Progenitor cell of endocrine pancreas (in vitro differentiated cells): Measurements from ENCODE around the gene SHISA2. TPM values are rescaled to one million over a fixed set of nuclear protein-coding genes. Genes with fewer than 3 reads are reported as not detected.

Experiments
- DNase-seq: peaks from one replicate; pipeline ENCODE4 v3.0.0; 2021; ENCODE audit warnings: low spot score; ENCODE audit not compliant: unreplicated experiment
- H3K27ac Mint-ChIP-seq: 2 replicates; pipeline ENCODE4 v1.8.0; 2021; ENCODE audit warnings: mild to moderate bottlenecking, moderate library complexity, mixed read lengths
- H3K27me3 Mint-ChIP-seq: 2 replicates; pipeline ENCODE4 v1.8.0; 2021; ENCODE audit warnings: mixed read lengths
- H3K36me3 Mint-ChIP-seq: 2 replicates; pipeline ENCODE4 v1.8.0; 2022; ENCODE audit warnings: mixed read lengths; ENCODE audit not compliant: insufficient read depth
- H3K4me1 Mint-ChIP-seq: 2 replicates; pipeline ENCODE4 v1.8.0; 2021; ENCODE audit warnings: low read depth, mixed read lengths
- H3K4me3 Mint-ChIP-seq: 2 replicates; pipeline ENCODE4 v1.8.0; 2021; ENCODE audit warnings: low read depth, mild to moderate bottlenecking, moderate library complexity, mixed read lengths
- H3K9me3 Mint-ChIP-seq: 2 replicates; pipeline ENCODE4 v1.8.0; 2021; ENCODE audit warnings: low read depth, mixed read lengths
- total RNA-seq: library from RNA; stranded (reverse); gene quantifications from 2 replicates; pipeline ENCODE4 v1.2.1, GENCODE V29; 2021
- TF ChIP-seq, protein P1 (sequence below): fragments of 200-600 bp; sonication (generic); IDR thresholded peaks from one replicate; pipeline ENCODE4 v1.5.0; 2021; ENCODE audit warnings: antibody characterized with exemption, mild to moderate bottlenecking; ENCODE audit not compliant: unreplicated experiment

The SHISA2 gene
- total RNA-seq, 1 donor from 2014 or later = 15.2 TPM

DNA sequence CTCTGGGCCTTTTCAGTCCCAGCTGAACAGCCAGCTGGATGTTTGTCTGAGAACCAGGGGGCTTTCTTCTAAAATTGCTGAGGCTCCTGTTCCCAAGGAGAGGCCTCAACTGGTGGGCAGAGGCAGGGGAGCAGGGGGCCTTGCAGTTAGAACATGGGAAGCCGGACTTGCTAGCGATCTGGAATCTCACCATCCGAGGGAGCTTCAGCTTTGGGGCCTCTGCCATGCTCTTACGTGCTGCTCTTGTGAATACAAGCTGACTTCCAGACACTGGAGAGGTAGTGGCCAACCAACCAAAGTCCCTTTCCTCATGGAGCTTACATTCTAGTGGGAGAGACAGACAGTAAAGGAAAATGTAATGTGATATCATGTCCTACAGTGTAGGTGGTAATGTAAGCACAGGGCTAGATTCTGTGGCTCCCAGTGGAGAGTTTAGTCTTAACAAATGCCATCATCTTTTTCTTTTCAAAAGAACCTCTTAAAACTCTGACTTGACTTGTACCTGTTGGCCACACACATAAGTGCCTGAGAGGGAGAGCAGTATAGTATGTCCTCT is 22.2 kb downstream of the SHISA2 start:
- peaks cover 13% of the 10 kb centered on the region for H3K27me3 Mint-ChIP-seq
- H3K27ac Mint-ChIP-seq = no peak overlapping the region
- no peaks in the 10 kb centered on the region for H3K9me3 Mint-ChIP-seq
- TF ChIP-seq, protein P1, sequence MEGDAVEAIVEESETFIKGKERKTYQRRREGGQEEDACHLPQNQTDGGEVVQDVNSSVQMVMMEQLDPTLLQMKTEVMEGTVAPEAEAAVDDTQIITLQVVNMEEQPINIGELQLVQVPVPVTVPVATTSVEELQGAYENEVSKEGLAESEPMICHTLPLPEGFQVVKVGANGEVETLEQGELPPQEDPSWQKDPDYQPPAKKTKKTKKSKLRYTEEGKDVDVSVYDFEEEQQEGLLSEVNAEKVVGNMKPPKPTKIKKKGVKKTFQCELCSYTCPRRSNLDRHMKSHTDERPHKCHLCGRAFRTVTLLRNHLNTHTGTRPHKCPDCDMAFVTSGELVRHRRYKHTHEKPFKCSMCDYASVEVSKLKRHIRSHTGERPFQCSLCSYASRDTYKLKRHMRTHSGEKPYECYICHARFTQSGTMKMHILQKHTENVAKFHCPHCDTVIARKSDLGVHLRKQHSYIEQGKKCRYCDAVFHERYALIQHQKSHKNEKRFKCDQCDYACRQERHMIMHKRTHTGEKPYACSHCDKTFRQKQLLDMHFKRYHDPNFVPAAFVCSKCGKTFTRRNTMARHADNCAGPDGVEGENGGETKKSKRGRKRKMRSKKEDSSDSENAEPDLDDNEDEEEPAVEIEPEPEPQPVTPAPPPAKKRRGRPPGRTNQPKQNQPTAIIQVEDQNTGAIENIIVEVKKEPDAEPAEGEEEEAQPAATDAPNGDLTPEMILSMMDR = no peak
- H3K36me3 Mint-ChIP-seq = peaks cover 1% of the 10 kb centered on the region
- no peak for DNase-seq
- H3K4me3 Mint-ChIP-seq = no peak overlapping the region
- H3K4me1 Mint-ChIP-seq = peaks cover 24% of the 10 kb centered on the region

DNA sequence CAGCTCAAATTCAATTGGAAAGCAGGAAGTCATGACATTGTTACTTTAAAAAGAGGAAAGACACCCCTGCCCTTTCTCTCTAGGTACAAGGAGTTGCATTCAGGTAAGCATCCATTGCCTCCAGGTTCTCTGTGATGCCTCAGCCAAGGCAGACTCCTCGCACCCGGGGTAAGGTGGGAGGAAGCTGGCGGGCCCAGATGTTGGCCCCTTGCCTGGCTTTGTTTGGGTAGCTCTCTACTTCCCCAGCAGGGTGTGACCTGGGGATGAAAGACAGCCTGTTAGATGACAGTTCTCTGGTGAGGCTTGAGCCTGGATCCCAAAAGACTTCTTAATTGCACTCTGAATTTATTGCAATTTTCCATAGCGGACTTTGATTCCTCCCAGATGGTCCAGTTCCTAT is 25.6 kb downstream of the SHISA2 start:
- peaks cover 57% of the 10 kb centered on the region for H3K4me1 Mint-ChIP-seq
- TF ChIP-seq, protein P1 = no peak
- no peak overlapping the region for H3K4me3 Mint-ChIP-seq
- no peak for DNase-seq
- no peaks in the 10 kb centered on the region for H3K9me3 Mint-ChIP-seq
- H3K27ac Mint-ChIP-seq = no peak overlapping the region
- H3K36me3 Mint-ChIP-seq = peaks cover 1% of the 10 kb centered on the region
- peaks cover 8% of the 10 kb centered on the region for H3K27me3 Mint-ChIP-seq

DNA sequence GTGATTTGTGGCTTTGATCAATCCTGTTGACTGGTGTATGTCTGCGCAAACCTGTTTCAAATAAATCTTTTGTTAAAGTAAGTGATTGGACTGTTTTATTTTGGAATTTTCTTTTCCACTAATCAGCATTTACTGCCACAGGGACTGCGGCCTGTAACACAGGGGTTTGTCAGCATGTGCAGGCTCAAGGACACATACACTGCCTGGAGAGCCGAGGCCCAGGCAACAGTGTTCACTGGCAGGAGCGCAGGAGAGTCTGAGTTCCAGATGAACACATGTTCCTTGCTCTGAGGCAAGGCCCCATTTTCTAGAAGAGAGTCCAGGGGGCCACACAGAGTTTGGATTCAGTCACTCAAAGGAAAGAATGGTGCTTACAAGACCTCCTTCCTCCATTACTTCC is 26.0 kb downstream of the SHISA2 start:
- no peak for DNase-seq
- TF ChIP-seq, protein P1 = no peak
- Mint-ChIP-seq H3K4me1 (peaks cover 62% of the 10 kb centered on the region), H3K36me3 (peaks cover under 1% of the 10 kb centered on the region), H3K9me3 (no peaks in the 10 kb centered on the region), H3K27ac (no peak overlapping the region), H3K4me3 (no peak overlapping the region), H3K27me3 (peaks cover 13% of the 10 kb centered on the region)

DNA sequence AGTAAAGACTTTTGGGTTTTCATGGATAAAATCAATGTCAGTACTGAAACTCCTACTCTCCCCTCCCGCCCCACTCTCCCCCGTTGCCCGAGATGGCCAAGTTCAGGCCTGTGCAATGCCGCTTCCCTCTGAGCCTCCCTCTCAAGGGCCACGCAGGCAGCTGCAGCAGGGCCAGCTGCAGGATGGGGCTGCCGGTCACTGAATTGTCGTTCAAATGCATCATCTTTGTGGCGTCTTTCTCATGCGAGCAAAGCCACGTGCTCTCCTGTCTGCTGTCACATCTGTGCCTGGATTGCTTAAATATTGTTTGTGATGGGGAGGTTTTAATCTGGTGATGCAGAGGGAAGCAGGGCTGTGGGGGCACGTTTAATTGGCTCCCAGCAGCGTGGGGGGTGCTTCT is 26.6 kb downstream of the SHISA2 start:
- Mint-ChIP-seq H3K27ac (peak overlapping the region; percentile 48), H3K27me3 (peaks cover 14% of the 10 kb centered on the region), H3K4me1 (peaks cover 62% of the 10 kb centered on the region), H3K9me3 (no peaks in the 10 kb centered on the region), H3K36me3 (no peaks in the 10 kb centered on the region), H3K4me3 (no peak overlapping the region)
- DNase-seq = no peak
- TF ChIP-seq, protein P1 = no peak

DNA sequence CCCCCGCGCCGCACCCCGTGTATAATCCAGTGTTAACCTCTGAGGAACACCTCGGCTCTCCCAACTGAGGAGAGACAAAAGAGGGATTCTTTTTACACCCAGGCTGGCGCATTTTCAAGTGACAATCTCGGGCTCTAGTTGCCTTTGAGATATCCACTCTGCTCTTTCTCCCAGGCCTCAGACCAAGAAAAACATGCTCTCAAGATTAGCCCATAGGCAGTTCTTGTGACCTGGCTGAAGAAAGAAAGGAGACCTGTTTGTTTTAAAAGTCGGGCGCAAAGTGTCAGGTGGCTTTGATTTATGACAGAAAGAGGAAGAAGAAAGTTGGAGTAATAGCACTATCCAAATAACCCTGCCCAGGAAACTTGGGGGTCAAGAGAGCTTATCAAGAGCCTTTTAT is 27.3 kb downstream of the SHISA2 start:
- no peak for DNase-seq
- H3K27ac Mint-ChIP-seq = peak overlapping the region; percentile 53
- H3K4me1 Mint-ChIP-seq = peaks cover 65% of the 10 kb centered on the region

More for the DNA sequence above, 27.3 kb downstream of the SHISA2 start:
- Mint-ChIP-seq H3K4me3 (no peak overlapping the region), H3K27me3 (peaks cover 11% of the 10 kb centered on the region), H3K9me3 (no peaks in the 10 kb centered on the region), H3K36me3 (no peaks in the 10 kb centered on the region)
- TF ChIP-seq, protein P1 = no peak
